CD4-positive, alpha-beta T cell (primary cell): ENCODE results near the gene ZNF3. TPM values are rescaled to one million over a fixed set of nuclear protein-coding genes. Genes with fewer than 3 reads are reported as not detected.
A peak's percentile ranks its signal among the peaks of the same experiment; 100 is the strongest.

ENCODE experiments used
- ATAC-seq: fragments of 200-7000 bp; cut with Tn5 transposase; one replicate; pipeline ENCODE4 v1.10.0; 2022; ENCODE audit warnings: mild to moderate bottlenecking; ENCODE audit not compliant: poor library complexity
- CTCF ChIA-PET: fragments of 350-600 bp; sonication (Branson Sonifier 250); formaldehyde crosslinking; loops from one replicate; lab custom pipeline; 2021; ENCODE audit warnings: antibody characterized with exemption, inconsistent platforms; lab: Charles Lee
- POLR2A ChIA-PET: fragments of 350-600 bp; sonication (Branson Sonifier 250); formaldehyde crosslinking; loops from one replicate; lab custom pipeline; 2021; ENCODE audit warnings: antibody characterized with exemption, inconsistent platforms; lab: Charles Lee
- DNase-seq, 14 experiments: peaks; one replicate each; pipeline ENCODE4 v3.0.0-alpha.2; 2013 to 2020; ENCODE audit warnings: mixed read lengths in 2 of 14
- H3K27ac ChIP-seq, 2 donors: one replicate each; pipeline versions ENCODE4 v1.5.1 to v1.7.0; 2013; ENCODE audit warnings: low read length in 2 of 2, low read depth in 1 of 2, mild to moderate bottlenecking in 1 of 2
- H3K27me3 ChIP-seq, 2 experiments: 1 replicate in 1 of 2; 2 replicates in 1 of 2; pipeline versions ENCODE4 v1.6.1 to v1.7.0; 2013; ENCODE audit warnings: low read length in 2 of 2, control low read depth in 1 of 2, mild to moderate bottlenecking in 1 of 2, moderate library complexity in 1 of 2; ENCODE audit not compliant: insufficient read depth in 2 of 2, control insufficient read depth in 1 of 2
- H3K36me3 ChIP-seq: one replicate; pipeline ENCODE4 v1.6.1; 2013; ENCODE audit warnings: low read length, control low read depth; ENCODE audit not compliant: insufficient read depth
- H3K4me1 ChIP-seq: one replicate; pipeline ENCODE4 v1.6.1; 2013; ENCODE audit warnings: low read length, control low read depth; ENCODE audit not compliant: insufficient read depth
- H3K4me3 ChIP-seq: one replicate; pipeline ENCODE4 v1.5.1; 2013; ENCODE audit warnings: mild to moderate bottlenecking, low read length, moderate library complexity
- H3K9me3 ChIP-seq, 2 experiments: 1 replicate in 1 of 2; 2 replicates in 1 of 2; pipeline versions ENCODE4 v1.6.1 to v1.7.0; 2013; ENCODE audit warnings: low read length in 2 of 2, mild to moderate bottlenecking in 2 of 2, control low read depth in 1 of 2, moderate library complexity in 1 of 2; ENCODE audit not compliant: control insufficient read depth in 1 of 2, insufficient read depth in 1 of 2
- H3K27ac Mint-ChIP-seq: one replicate; pipeline ENCODE4 v1.8.0; 2020; ENCODE audit warnings: mixed read lengths
- H3K27me3 Mint-ChIP-seq: one replicate; pipeline ENCODE4 v1.8.0; 2021; ENCODE audit warnings: mixed read lengths
- H3K36me3 Mint-ChIP-seq: one replicate; pipeline ENCODE4 v1.8.0; 2021; ENCODE audit warnings: low read depth, mixed read lengths
- H3K4me1 Mint-ChIP-seq: one replicate; pipeline ENCODE4 v1.8.0; 2021; ENCODE audit warnings: low read depth, mixed read lengths
- H3K4me3 Mint-ChIP-seq: one replicate; pipeline ENCODE4 v1.8.0; 2020; ENCODE audit warnings: mild to moderate bottlenecking, mixed read lengths
- H3K9me3 Mint-ChIP-seq: one replicate; pipeline ENCODE4 v1.8.0; 2020; ENCODE audit warnings: mixed read lengths
- intact Hi-C, 2 experiments: fragments of 100-400 bp; cut with DNase I in 1 of 2; cut with micrococcal nuclease in 1 of 2; formaldehyde crosslinking; loops; one replicate each; pipeline versions ENCODE4 v1.15.1 to v1.9.0; 2023 to 2025; cut with DNase I, micrococcal nuclease
- total RNA-seq, 174 experiments: library from RNA in 2 of 174; stranded (reverse) in 2 of 174; gene quantifications; one replicate each; pipeline ENCODE4 v1.2.3 and lab custom pipeline; 2021 to 2026
- TF ChIP-seq, protein P1 (sequence below): fragments of 200-600 bp; IDR thresholded peaks from one replicate; pipeline ENCODE4 v1.8.0; 2022; ENCODE audit warnings: antibody characterized with exemption, mild to moderate bottlenecking

Gene ZNF3
- total RNA-seq, 2 experiments from 2014 or later, result 38.3 to 40.3 TPM

DNA sequence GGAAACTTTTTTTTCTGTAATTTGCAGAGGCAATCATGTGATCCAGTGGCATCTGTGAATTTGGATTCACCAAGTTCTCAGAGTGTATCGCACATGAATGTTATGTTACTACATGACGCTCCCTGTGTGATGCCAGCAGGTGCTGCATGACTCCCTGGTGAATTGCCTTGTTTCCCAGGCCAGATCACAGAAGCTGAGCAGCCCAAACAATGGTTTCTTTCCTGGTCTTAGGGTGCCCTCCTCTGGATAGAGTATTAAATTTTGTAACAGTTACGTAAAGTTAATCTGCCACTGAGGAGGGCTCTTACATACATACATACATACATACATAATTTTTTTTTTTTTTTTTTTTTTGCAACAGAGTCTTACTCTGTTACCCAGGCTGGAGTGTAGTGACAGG is 28.3 kb downstream of the ZNF3 start:
- Histone ChIP-seq H3K36me3 (peaks cover 16% of the 10 kb centered on the region), H3K27me3 (no peaks in the 10 kb centered on the region), H3K4me1 (peaks cover 16% of the 10 kb centered on the region), H3K27ac (no peak overlapping the region), H3K4me3 (no peak overlapping the region), H3K9me3 (no peaks in the 10 kb centered on the region)
- Mint-ChIP-seq H3K27me3 (no peaks in the 10 kb centered on the region), H3K4me3 (peak overlapping the region; percentile 74), H3K27ac (peak overlapping the region; percentile 47), H3K36me3 (peaks cover 8% of the 10 kb centered on the region), H3K4me1 (peaks cover 25% of the 10 kb centered on the region), H3K9me3 (no peaks in the 10 kb centered on the region)
- ChIA-PET CTCF (interaction anchor here (0.8 to 1.3 kb wide), 2 partner anchors 16 to 74 kb away, joined by 3 to 4 read pairs; no protein-coding TSS in a partner anchor), POLR2A (no interaction called here)
- DNase-seq (peak in 5 of 14 experiments; percentile 7 to 71 (median 49)), ATAC-seq (peak; percentile 44)
- TF ChIP-seq, protein P1, sequence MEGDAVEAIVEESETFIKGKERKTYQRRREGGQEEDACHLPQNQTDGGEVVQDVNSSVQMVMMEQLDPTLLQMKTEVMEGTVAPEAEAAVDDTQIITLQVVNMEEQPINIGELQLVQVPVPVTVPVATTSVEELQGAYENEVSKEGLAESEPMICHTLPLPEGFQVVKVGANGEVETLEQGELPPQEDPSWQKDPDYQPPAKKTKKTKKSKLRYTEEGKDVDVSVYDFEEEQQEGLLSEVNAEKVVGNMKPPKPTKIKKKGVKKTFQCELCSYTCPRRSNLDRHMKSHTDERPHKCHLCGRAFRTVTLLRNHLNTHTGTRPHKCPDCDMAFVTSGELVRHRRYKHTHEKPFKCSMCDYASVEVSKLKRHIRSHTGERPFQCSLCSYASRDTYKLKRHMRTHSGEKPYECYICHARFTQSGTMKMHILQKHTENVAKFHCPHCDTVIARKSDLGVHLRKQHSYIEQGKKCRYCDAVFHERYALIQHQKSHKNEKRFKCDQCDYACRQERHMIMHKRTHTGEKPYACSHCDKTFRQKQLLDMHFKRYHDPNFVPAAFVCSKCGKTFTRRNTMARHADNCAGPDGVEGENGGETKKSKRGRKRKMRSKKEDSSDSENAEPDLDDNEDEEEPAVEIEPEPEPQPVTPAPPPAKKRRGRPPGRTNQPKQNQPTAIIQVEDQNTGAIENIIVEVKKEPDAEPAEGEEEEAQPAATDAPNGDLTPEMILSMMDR, result no peak
- intact Hi-C loops, result loop anchor here (5.0 to 10.0 kb wide), 5 partner anchors 56 to 138 kb away; partner anchors contain the start of genes TRIM4 (in 2 of the 2) and AZGP1 (in 1 of the 2)

DNA sequence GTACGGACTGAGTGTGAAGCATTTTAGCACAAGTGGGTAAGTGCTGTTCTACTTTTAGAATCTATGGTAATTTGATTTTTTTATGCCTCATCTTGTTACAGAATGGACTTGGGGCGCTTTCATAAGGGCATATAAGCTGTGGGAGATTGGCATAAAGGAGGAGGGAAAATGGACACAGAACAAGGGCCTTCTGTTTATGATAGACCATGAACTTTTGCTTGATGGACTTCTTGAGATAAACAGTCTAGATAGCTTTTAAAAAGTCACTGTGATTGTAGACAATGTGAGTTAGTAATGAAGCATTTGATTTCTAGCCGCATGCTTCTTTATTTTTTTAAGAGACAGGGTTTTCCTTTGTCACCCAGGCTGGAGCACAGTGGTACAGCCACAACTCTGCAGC is 29.9 kb downstream of the ZNF3 start:
- H3K9me3 ChIP-seq, result no peaks in the 10 kb centered on the region
- no peaks in the 10 kb centered on the region for H3K27me3 Mint-ChIP-seq
- DNase-seq (no peak), ATAC-seq (no peak)
- no peaks in the 10 kb centered on the region for H3K36me3 ChIP-seq
- ChIA-PET POLR2A (no interaction called here), CTCF (no interaction called here)
- H3K27ac Mint-ChIP-seq, result peak overlapping the region; percentile 68
- H3K27ac ChIP-seq, result no peak overlapping the region
- H3K4me3 ChIP-seq, result no peak overlapping the region
- peak overlapping the region; percentile 81 for H3K4me3 Mint-ChIP-seq
- H3K36me3 Mint-ChIP-seq, result no peaks in the 10 kb centered on the region
- TF ChIP-seq, protein P1, result no peak
- no peaks in the 10 kb centered on the region for H3K27me3 ChIP-seq
- H3K9me3 Mint-ChIP-seq, result no peaks in the 10 kb centered on the region
- intact Hi-C loops, result loop anchor here (5.0 to 10.0 kb wide), 5 partner anchors 54 to 137 kb away; partner anchors contain the start of genes TRIM4 (in 2 of the 2) and AZGP1 (in 1 of the 2)
- H3K4me1 ChIP-seq, result peaks cover 16% of the 10 kb centered on the region
- peaks cover 25% of the 10 kb centered on the region for H3K4me1 Mint-ChIP-seq

DNA sequence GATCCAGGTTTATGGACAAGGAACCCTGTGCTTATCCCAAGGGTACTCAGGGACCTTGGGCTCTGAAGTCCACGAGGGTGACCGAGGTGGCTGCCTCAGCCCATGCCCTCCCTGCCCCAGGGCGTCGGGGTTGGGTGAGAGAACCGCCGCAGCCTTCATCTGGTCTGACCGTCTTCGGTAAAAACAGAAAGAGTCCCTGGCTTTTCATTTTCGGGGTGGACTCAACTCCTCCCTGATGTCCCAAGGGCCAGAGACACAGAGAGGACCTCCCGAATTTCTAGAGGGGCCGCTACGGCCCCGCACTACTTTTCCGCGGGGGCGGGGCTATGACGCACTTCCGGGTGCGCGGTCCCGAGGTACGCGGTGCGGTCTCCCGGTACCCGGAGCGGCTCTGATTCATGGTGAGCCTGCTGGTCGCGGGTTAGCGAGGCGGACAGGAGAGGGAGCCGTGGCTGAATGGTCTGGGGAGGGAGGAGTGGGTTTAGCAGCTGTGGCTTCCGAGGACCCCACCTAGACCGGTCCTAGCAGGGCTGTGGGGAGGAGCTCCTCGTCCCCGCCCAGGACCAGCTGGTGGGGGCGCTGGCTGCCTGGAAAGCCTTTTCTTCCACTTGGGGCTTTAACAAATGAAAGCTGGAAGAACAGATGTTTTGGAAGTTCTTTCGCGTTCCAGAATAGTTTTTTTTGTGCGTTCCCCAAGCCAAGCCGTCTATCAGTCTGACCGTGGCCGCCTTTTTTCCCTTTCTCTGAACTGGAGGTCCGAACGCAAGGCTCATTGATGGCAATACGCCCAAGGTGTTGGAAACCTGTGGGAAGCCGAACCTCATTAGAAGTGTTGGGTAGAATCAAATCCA is 31.9 kb downstream of the ZNF3 start, which contains the start of gene ZSCAN21:
TSS of gene ZSCAN21 (plus strand) at position 334 of the 851 bp plus-strand sequence. CDS start 7,233 bp downstream, outside the sequence.
- no peaks in the 10 kb centered on the region for H3K27me3 ChIP-seq
- H3K9me3 ChIP-seq, result no peaks in the 10 kb centered on the region
- H3K4me1 Mint-ChIP-seq, result peaks cover 25% of the 10 kb centered on the region
- H3K27ac Mint-ChIP-seq, result peak within 1 kb of the TSS; percentile 96
- H3K36me3 ChIP-seq, result no peaks in the 10 kb centered on the region
- POLR2A ChIA-PET, result interaction anchor here (0.7 to 2.8 kb wide), 14 partner anchors 9 to 537 kb away, joined by 3 to 16 read pairs (median 6); partner anchors contain the start of genes AP4M1, FBXO24, LRCH4 and MBLAC1
- no peaks in the 10 kb centered on the region for H3K36me3 Mint-ChIP-seq
- H3K4me3 ChIP-seq, result peak within 1 kb of the TSS; percentile 97
- CTCF ChIA-PET, result interaction anchor here (0.9 to 1.4 kb wide), 3 partner anchors 9 to 70 kb away, joined by 3 read pairs; partner anchors contain the start of gene CNPY4
- H3K4me1 ChIP-seq, result peaks cover 18% of the 10 kb centered on the region
- no peaks in the 10 kb centered on the region for H3K27me3 Mint-ChIP-seq
- H3K9me3 Mint-ChIP-seq, result no peaks in the 10 kb centered on the region
- TF ChIP-seq, protein P1, result peak; percentile 20
- peak within 1 kb of the TSS; percentile 95 for H3K4me3 Mint-ChIP-seq
- ATAC-seq (peak; percentile 88), DNase-seq (peak; percentile 59 to 89 (median 74))
- intact Hi-C loops, result loop anchor here (1.0 to 10.0 kb wide), 9 partner anchors 31 to 135 kb away; partner anchors contain the start of genes TRIM4 (in 2 of the 2), ZNF3 (in 2 of the 2) and AZGP1 (in 1 of the 2)
- peak within 1 kb of the TSS; percentile 77 to 88 for H3K27ac ChIP-seq
